Measurements from ENCODE around the gene SAMD11.
"Not testable (repeated sequence)": the region's sequence is repeated elsewhere in the genome, so short reads cannot be mapped to it uniquely, and the experiment has no call there.

- TF ChIP-seq CTCF, EP300, POLR2A (IDR thresholded peaks at IDR 0.05): not testable (repeated sequence)
Observed at GRCh38 chr1:890234-890633, 33.5 kb upstream of the SAMD11 start.
